ENCODE results near the gene TTC5.
"Not testable (repeated sequence)": the region's sequence is repeated elsewhere in the genome, so short reads cannot be mapped to it uniquely, and the experiment has no call there.

Gene TTC5

GRCh38 chr14:20306079-20306423 is 300 bp upstream of the TTC5 start:
- DNase-seq (ENCODE audit: low read depth in 2 of 2), result no peak

DNA sequence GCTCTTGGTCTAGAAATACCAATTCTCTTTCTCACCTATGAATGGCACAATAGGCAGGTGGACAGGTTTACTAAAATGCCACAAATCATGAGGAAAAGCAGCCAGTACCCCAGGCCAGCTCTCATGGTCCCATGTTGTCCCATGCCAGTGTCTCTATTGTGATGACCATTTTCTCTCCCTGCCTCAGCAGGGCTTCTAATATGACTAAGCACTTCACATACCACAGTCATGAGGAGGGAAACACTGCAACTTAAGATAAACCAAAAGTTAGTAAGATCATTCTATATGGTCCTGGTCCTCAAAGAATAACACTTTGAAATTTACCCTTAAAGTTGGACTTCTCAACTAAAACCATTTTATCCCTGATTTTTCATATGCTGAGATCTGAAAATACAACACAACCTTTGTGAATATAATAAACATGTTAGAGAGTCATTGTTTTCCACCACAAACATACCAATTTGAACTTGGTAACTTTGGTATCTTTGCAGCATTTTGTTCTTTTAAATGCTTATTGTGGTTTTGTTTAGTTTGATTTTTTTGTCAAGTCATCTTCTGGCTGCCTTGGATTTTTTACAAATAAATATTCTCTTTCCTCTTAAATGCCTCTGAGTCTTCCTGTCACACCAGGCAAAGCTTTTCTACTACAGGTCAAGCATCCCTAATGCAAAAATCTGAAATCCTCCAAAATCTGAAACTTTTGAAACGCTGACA is 3.6 kb downstream of the TTC5 start:
- no peak for DNase-seq (ENCODE audit: low read depth in 2 of 2)

DNA sequence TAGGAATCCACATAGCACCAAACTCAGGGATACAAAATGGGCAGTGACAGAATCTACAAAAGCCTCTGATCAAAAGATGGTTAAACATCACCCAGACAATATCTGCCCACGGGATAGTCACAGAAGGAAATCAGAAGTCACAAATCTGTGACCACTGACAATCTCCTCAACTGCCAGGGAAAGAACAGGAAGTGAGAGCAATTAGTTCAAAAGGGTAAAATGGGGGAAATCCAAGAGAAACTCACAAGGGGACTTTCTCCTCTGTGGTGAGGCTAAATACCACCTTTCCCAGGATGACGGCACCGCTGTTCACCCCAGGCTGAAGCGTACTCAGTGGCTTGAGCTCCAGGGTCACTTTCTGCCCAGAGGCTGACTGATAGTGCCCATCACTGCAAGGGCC is 10.7 kb downstream of the TTC5 start:
- DNase-seq (ENCODE audit: low read depth in 2 of 2), result no peak

- no peak for DNase-seq (ENCODE audit: low read depth in 2 of 2)
Measured at GRCh38 chr14:20294636-20295035, 11.1 kb downstream of the TTC5 start.

GRCh38 chr14:20281998-20282397 is 23.8 kb downstream of the TTC5 start:
- not testable (repeated sequence) for DNase-seq (ENCODE audit: low read depth in 2 of 2)

DNA sequence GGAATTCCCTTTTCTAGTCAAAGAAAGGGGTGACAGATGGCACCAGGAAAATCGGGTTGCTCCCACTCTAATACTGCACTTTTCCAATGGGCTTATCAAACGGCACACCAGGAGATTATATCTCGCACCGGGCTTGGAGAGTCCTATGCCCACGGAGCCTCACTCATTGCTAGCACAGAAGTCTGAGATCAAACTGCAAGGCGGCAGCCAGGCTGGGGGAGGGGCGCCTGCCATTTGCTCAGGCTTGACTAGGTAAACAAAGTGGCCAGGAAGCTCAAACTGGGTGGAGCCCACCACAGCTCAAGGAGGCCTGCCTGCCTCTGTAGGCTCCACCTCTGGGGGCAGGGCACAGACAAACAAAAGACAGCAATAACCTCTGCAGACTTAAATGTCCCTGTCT is 25.5 kb downstream of the TTC5 start:
- DNase-seq (ENCODE audit: low read depth in 2 of 2), result not testable (repeated sequence)

DNA sequence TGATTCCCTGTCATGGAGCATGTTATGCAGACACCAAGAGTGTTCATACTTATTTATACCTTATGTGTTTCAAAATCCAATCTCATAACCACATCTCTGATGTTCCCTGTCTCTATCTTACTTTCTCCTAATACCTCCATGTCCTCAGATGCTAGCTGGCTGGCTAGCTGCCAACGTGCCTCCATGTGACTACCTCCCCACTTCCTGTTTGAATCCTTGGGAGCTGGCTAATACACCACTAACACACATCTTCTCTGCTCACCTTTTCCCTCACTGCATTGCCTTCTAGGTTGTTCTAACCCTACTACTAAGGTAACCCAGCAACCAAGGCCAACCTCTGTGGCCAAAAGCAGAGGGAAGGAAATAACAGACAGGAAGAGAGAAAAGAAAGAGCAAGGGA is 27.3 kb downstream of the TTC5 start:
- no peak for DNase-seq (ENCODE audit: low read depth in 2 of 2)

GRCh38 chr14:20277409-20277808 is 28.3 kb downstream of the TTC5 start:
- no peak for DNase-seq (ENCODE audit: low read depth in 2 of 2)

- DNase-seq (ENCODE audit: low read depth in 2 of 2), result no peak
Measured at GRCh38 chr14:20274062-20274461, 31.7 kb downstream of the TTC5 start.

DNA sequence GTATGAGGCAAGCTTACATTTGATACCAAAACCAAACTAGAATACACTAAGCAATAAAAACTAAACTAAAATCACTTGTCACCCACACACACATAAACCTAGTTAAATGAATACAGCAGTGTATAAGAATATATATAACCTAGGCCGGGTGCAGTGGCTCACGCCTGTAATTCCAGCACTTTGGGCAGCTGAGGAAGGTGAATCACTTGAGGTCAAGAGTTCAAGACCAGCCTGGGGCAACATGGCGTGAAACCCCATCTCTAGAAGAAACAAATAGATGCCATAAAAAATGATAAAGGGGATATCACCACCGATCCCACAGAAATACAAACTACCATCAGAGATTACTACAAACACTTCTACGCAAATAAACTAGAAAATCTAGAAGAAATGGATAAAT is 41.4 kb downstream of the TTC5 start:
- DNase-seq (ENCODE audit: low read depth in 2 of 2), result not testable (repeated sequence)

DNA sequence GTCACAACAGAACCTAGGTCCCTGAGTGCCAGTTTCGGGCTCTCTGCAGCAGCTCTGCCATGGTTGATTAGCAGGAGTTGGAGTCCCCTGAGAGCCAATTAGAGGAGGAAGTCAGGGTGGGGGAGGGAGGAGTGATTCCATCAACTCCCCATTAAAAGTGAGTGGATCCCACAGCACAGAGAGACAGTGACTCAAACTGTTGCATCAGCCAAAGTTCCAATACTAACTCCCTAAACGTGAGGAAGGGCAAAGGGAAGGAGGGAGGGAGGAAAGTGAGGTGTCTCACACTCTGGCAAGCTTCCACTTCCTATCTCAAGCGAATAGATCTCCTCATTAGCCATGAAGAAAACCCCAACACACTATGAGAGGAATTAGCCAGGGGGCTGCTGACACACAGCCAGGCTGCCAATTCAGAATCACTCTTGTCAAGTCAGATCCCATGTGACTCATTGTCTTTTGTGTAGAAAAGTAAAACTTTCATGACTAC is 43.1 kb downstream of the TTC5 start:
- no peak for DNase-seq (ENCODE audit: low read depth in 2 of 2)

- no peak for DNase-seq (ENCODE audit: low read depth in 2 of 2)
Measured at GRCh38 chr14:20247646-20248246, 58.0 kb downstream of the TTC5 start.
